HL-60 (cell line): ENCODE measurements around the gene OTOS.

Source experiments
- DNase-seq, 2 experiments: peaks; one replicate each; pipeline ENCODE4 v3.0.0-alpha.2; 2010 to 2020; ENCODE audit warnings: low read depth in 1 of 2, low spot score in 1 of 2
- H3K27ac ChIP-seq: fragments of 250-450 bp; sonication (Bioruptor Pico); replicated peaks from 2 replicates; pipeline ENCODE4 v1.5.1; 2020; ENCODE audit warnings: mild to moderate bottlenecking, moderate library complexity
- H3K27me3 ChIP-seq: fragments of 250-450 bp; sonication (Bioruptor Pico); 2 replicates; pipeline ENCODE4 v1.5.1; 2021; ENCODE audit warnings: mild to moderate bottlenecking, moderate library complexity; ENCODE audit not compliant: insufficient read depth, poor library complexity, severe bottlenecking
- H3K4me3 ChIP-seq: replicated peaks from 2 replicates; pipeline ENCODE4 v1.5.1; 2011; ENCODE audit warnings: mild to moderate bottlenecking, control low read depth, low read length; ENCODE audit not compliant: insufficient read depth
- CTCF ChIP-seq: IDR thresholded peaks from one replicate; pipeline ENCODE4 v1.5.1; 2011; ENCODE audit warnings: low read length, control low read depth, inconsistent platforms; ENCODE audit not compliant: insufficient read depth
- GABPA ChIP-seq: IDR thresholded peaks from 2 replicates; pipeline ENCODE4 v1.6.1; 2012; ENCODE audit warnings: low read depth
- POLR2AphosphoS5 ChIP-seq: IDR thresholded peaks from 2 replicates; pipeline ENCODE4 v1.6.1; 2012; ENCODE audit warnings: low read depth
- REST ChIP-seq: IDR thresholded peaks from 2 replicates; pipeline ENCODE4 v1.6.1; 2012; ENCODE audit warnings: low read depth; ENCODE audit not compliant: insufficient replicate concordance
- SPI1 ChIP-seq: IDR thresholded peaks from 2 replicates; pipeline ENCODE4 v1.6.1; 2012; ENCODE audit warnings: low read depth, mild to moderate bottlenecking, borderline replicate concordance

OTOS gene

GRCh38 chr2:240131941-240132650 lies 8.4 kb downstream of the OTOS start:
- H3K27ac ChIP-seq: no peak overlapping the region
- no peak for DNase-seq

GRCh38 chr2:240131296-240131695 lies 9.2 kb downstream of the OTOS start:
- Histone ChIP-seq H3K4me3 (no peak overlapping the region), H3K27me3 (no peaks in the 10 kb centered on the region), H3K27ac (no peak overlapping the region)
- TF ChIP-seq SPI1: no peak
- no peak for TF ChIP-seq POLR2AphosphoS5
- no peak for TF ChIP-seq GABPA
- no peak for TF ChIP-seq REST
- no peak for TF ChIP-seq CTCF
- DNase-seq: no peak

More at GRCh38 chr2:240131941-240132650, 8.4 kb downstream of the OTOS start:
- TF ChIP-seq SPI1: no peak
- TF ChIP-seq CTCF: no peak
- no peak for TF ChIP-seq POLR2AphosphoS5
- no peak for TF ChIP-seq REST
- TF ChIP-seq GABPA: no peak
- H3K4me3 ChIP-seq: no peak overlapping the region
- no peaks in the 10 kb centered on the region for H3K27me3 ChIP-seq

- no peak overlapping the region for H3K4me3 ChIP-seq
- H3K27me3 ChIP-seq: no peaks in the 10 kb centered on the region
- TF ChIP-seq REST (no peak), SPI1 (no peak), POLR2AphosphoS5 (no peak), CTCF (no peak), GABPA (no peak)
- no peak overlapping the region for H3K27ac ChIP-seq
- no peak for DNase-seq
These were observed 9.9 kb downstream of the OTOS start for GRCh38 chr2:240130393-240131195.
